Lower leg skin (tissue), 4 donors: ENCODE data around the gene GHSR. TPM values are rescaled to one million over a fixed set of nuclear protein-coding genes. Genes with fewer than 3 reads are reported as not detected.

Source experiments
- DNase-seq, 2 donors: peaks; one replicate each; pipeline ENCODE4 v3.0.0-alpha.2; 2019; ENCODE audit warnings: low spot score in 2 of 2
- H3K4me3 ChIP-seq: fragments of 200-600 bp; sonication (generic); 2 replicates; pipeline ENCODE4 v1.5.1; 2017; ENCODE audit warnings: mild to moderate bottlenecking, low read depth; ENCODE audit not compliant: poor library complexity, severe bottlenecking
- CTCF ChIP-seq, 3 donors: fragments of 450-650 bp; IDR thresholded peaks; one replicate each; pipeline ENCODE4 v1.5.1; 2016; ENCODE audit warnings: antibody characterized with exemption in 3 of 3, mild to moderate bottlenecking in 3 of 3, moderate library complexity in 2 of 3
- POLR2A ChIP-seq, 2 donors: fragments of 450-650 bp; IDR thresholded peaks; one replicate each; pipeline ENCODE4 v1.6.1; 2016 to 2017; ENCODE audit warnings: antibody characterized with exemption in 2 of 2, mild to moderate bottlenecking in 1 of 2, moderate library complexity in 1 of 2
- WGBS, 2 donors: methylation state at CpG; one replicate each; pipeline ENCODE4 v1.1.5; 2018; 5-methylcytosine and 5-hydroxymethylcytosine counted together
- intact Hi-C: fragments of 100-400 bp; cut with DNase I; formaldehyde crosslinking; loops from one replicate; pipeline ENCODE4 v1.15.0; 2023; ENCODE audit warnings: low total_unique reads
- total RNA-seq, 4 donors: library from RNA; depleted of rRNA; stranded (reverse); fragments of >200 nt; gene quantifications; one replicate each; pipeline ENCODE4 v1.1.0, GENCODE V29; 2016

The GHSR gene
- total RNA-seq, 4 donors from 2014 or later: not detected

DNA sequence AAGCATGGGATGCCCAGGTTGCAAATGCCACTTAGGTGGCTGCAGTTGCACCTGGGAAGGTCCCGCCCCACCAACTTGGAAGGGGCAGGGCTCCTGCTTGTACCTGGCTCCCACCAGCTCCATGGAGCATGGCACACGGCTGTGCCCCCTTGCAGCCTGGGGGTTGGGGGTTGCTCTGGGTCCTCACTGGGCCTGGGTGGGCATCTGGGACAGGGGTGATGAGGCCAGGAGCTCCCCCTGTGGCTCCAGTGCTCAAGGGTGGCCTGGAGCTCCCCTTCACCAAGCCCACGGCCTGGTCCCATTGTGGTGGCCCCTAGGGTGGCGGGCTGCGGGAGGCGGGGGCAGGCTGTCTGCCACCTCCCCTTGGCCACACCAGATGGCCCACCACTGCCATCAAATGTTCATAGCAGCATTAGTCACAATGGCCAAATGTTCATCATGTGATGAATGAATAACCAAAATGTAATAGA lies 36.7 kb downstream of the GHSR start:
- 93 to 98% methylated on average over 4 to 6 of the region's 6 CpGs for WGBS, 2 donors

DNA sequence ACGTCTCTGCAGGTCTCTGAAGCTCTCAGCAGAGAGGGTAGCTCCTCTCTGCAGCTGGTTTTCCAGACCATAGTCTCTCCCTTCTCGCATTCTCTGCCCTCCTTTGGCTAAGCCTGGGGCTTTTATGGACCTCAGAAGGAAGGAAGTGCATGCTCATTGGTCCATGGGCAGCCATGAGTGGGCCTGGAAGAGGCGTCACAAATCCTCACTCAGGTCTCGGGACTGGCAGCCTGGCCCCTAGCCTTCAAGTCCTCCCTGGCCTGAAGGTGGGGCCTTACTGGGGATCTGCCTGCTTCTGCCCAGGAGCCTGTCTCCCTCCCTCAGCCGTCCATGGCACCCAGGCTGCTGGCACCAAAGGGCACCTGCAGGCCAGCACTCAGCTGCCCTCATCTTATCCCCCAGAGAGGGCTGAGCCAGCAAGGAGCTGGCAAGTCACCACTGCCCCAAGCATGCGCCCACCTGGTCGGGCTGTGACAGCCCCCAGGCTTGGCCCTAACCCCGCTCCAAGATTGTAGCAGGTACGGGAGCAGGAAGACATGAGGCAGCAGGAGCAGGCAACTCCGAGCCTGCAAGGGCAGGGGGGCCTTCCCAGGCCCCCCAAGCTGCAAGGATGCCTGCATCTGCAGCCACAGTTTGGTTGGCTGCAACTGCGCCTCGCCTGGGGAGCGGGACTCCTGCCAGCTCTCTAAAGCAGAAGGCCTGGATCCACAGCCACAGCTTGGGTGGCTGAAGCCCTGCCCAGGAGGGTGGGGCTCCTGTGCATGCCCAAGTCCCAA lies 37.4 kb downstream of the GHSR start:
- DNase-seq: no peak
- TF ChIP-seq POLR2A (IDR thresholded peaks at IDR 0.05) (no peak), CTCF (IDR thresholded peaks at IDR 0.05) (no peak)
- no peak overlapping the region for H3K4me3 ChIP-seq
- WGBS, 2 donors: 73 to 76% methylated on average over 7 to 8 of the region's 13 CpGs
- intact Hi-C loops: no loop called here

More for the DNA sequence above, 36.7 kb downstream of the GHSR start:
- TF ChIP-seq POLR2A (IDR thresholded peaks at IDR 0.05): no peak
- TF ChIP-seq CTCF (IDR thresholded peaks at IDR 0.05): no peak
- intact Hi-C loops: no loop called here
- no peak overlapping the region for H3K4me3 ChIP-seq
- DNase-seq: no peak

DNA sequence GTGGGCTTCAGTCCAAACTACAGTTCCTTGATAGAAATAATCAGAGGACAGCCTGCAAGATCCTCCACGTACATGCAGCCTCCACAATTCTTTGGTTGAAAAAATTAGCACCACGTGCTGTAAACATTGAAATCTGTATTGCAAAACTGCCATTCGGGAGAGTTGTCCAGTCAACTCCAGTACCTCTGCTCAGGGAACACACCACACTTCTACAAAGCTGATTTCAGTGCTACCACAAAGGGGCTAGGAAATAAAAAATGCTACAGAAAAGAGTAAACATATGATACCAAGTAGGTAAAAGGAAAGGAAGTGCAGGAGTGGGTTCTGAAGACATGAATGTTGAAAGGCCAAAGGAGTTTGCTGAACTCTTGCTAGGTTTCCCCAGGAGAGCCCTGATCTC lies 40.4 kb downstream of the GHSR start:
- intact Hi-C loops: no loop called here

DNA sequence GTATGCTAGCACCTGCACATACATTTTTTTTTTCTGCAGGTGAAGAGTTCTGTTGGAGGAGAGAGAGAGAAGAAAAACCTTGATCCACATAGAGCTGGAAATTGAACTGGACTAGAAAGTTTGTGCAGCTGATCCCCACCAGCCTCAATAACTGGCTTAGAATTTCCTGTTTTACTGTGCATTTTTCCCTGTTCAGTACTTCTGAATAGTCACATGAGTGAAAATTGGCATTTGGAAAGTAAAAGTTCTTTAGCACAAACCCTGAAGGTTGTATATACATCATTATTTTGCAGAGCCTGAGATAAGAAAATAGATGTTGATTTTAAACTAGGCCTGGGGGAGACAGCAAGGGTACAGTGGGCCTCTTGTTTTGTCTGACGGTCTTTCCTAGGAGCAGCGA lies 42.3 kb downstream of the GHSR start:
- no peak for TF ChIP-seq CTCF (IDR thresholded peaks at IDR 0.05)
- TF ChIP-seq POLR2A (IDR thresholded peaks at IDR 0.05): no peak
- intact Hi-C loops: no loop called here
- no peak overlapping the region for H3K4me3 ChIP-seq
- DNase-seq: no peak
- 87 to 96% methylated on average over 2 of the region's 2 CpGs for WGBS, 2 donors

More for the DNA sequence above, 40.4 kb downstream of the GHSR start:
- DNase-seq: no peak
- no peak for TF ChIP-seq POLR2A (IDR thresholded peaks at IDR 0.05)
- TF ChIP-seq CTCF (IDR thresholded peaks at IDR 0.05): no peak
- WGBS, 2 donors: 82 to 94% methylated on average over 3 of the region's 3 CpGs
- no peak overlapping the region for H3K4me3 ChIP-seq

- no peak for DNase-seq
- intact Hi-C loops: no loop called here
- WGBS, 2 donors: 73 to 76% methylated on average over 12 of the region's 12 CpGs
- TF ChIP-seq CTCF (IDR thresholded peaks at IDR 0.05) (no peak), POLR2A (IDR thresholded peaks at IDR 0.05) (no peak)
- H3K4me3 ChIP-seq: no peak overlapping the region
Measured at GRCh38 chr3:172404237-172404962, 43.9 kb downstream of the GHSR start.
